ENCODE measurements around the gene TGM5.
"Not testable (repeated sequence)": the region's sequence is repeated elsewhere in the genome, so short reads cannot be mapped to it uniquely, and the experiment has no call there.

Gene TGM5, protein sequence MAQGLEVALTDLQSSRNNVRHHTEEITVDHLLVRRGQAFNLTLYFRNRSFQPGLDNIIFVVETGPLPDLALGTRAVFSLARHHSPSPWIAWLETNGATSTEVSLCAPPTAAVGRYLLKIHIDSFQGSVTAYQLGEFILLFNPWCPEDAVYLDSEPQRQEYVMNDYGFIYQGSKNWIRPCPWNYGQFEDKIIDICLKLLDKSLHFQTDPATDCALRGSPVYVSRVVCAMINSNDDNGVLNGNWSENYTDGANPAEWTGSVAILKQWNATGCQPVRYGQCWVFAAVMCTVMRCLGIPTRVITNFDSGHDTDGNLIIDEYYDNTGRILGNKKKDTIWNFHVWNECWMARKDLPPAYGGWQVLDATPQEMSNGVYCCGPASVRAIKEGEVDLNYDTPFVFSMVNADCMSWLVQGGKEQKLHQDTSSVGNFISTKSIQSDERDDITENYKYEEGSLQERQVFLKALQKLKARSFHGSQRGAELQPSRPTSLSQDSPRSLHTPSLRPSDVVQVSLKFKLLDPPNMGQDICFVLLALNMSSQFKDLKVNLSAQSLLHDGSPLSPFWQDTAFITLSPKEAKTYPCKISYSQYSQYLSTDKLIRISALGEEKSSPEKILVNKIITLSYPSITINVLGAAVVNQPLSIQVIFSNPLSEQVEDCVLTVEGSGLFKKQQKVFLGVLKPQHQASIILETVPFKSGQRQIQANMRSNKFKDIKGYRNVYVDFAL

DNA sequence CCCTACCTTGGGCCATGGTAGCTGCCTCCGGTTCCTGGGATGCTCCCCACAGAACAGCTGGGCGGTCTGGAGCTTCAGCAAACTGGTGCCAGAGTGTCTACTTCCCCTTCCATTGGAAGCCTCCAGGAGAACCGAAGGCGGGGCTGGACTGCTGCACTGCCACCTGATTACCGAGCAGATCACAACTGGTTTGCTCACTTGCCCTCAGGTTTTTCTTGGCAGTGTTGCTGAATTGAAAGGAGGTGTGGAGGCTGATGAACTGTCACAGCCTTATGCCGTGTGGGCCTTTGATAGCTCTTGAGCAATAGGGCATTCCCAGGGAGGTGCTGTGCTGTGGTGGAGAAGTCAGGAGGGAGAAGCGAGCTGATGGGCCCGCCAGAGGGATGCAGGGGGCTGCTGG is at the start of gene TGM5:
TSS of gene TGM5 (minus strand) at position 95 of the 400 bp plus-strand sequence. CDS start at position 16, 79 bp downstream.
- DNase-seq = no peak

DNA sequence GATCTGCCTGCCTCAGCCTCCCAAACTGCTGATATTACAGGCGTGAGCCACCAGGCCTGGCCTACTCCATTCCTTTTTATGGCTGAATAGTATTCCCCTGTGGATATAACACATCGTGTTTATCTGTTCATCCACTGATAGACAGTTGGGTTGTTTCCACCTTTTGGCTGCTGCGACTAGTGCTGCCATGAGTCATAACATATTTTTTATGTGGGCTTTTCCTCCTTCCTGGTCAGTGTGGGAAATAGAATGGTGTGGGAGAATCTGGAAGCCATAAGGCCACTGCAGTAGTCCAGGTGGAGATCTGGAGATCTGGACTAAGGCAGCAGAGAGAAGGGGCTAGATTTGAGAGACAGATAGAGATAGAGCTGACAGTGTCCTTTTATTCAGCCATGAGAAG is 47.4 kb upstream of the TGM5 start:
- DNase-seq = no peak

DNA sequence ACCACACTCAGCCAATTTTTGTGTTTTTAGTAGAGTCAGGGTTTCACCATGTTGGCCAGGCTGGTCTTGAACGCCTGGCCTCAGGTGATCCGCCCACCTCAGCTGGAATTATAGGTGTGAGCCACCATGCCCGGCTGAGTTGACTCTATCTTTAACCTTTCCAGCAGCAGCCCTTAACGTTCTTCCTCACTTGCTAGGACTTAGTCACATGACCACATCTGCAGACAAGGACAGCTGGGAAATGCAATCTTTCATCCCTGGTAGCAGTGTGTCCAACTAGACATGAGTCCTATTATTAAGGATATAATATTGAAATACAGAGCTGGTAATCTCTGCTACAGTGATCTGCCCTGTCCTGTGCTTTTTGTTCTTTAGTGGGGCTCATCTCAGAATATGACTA is 45.6 kb upstream of the TGM5 start:
- DNase-seq = no peak

DNA sequence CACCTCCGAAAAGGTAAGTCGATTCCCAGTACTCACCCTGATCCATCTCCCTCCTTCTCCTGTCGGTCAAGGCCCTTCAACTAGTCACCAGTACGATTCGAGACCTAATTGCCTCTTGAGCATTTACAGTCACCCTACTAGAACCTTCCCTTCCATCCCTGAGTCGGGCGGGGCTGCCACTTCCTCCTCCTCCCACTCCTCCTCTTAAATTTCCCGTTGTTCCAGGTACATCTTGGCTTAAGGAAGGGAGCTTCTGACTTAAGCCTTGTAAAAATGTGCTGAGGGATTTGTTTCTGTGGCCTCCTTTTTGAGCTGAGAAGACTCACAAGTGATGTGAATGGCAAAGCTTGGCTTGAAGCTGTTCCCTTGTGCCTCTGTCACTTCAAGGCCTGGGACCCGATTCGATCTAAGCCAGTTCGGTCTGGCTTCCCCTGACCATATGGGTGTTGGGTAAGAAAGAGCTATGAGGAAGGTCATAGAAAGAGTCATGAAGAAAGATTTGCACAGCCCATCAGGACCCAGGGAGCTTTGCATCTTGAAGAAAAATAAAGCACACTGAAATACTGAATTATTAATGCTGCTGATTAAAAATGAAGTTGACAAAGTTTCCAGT is 35.6 kb upstream of the TGM5 start, which contains the start of gene TGM7:
TSS of gene TGM7 (minus strand) at position 51 of the 613 bp plus-strand sequence.
- no peak for DNase-seq

DNA sequence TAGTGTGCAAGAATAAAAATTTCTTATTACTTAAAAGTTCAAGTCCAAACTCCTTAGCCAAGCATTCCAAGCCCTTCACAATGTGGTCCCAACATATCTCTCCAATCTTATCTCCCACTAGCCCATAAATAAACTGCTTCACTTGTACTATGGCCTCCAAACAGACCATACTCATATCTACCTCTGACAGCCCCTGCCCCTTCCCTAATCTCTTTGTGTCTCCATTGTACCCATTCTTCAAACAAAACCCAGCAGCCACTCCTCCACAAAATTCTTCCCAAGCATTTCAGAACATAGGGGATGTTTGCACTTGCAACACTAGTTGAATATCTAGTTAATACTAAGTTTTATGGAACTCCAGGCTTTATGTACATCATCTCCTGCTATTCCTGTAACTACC is 33.2 kb upstream of the TGM5 start:
- no peak for DNase-seq

DNA sequence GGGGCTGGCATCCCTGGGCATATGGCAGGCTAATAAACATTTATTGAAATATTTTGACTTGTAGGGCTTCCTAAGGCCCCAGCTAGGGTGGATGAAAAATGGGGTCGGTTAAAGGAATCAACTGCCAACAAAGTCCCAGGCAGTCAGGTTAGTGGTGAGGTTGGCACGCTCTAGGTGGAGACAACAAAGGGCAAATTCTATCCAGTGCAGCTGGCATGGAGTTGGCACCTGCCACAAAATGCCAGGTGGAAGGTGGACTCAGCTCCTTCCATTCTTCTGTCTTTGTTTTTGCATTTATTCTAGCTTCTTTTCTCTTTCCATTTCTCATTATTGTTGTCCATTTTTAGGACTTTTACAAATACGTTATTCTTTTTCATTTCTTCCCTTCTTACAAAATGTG is 32.7 kb upstream of the TGM5 start:
- no peak for DNase-seq

DNA sequence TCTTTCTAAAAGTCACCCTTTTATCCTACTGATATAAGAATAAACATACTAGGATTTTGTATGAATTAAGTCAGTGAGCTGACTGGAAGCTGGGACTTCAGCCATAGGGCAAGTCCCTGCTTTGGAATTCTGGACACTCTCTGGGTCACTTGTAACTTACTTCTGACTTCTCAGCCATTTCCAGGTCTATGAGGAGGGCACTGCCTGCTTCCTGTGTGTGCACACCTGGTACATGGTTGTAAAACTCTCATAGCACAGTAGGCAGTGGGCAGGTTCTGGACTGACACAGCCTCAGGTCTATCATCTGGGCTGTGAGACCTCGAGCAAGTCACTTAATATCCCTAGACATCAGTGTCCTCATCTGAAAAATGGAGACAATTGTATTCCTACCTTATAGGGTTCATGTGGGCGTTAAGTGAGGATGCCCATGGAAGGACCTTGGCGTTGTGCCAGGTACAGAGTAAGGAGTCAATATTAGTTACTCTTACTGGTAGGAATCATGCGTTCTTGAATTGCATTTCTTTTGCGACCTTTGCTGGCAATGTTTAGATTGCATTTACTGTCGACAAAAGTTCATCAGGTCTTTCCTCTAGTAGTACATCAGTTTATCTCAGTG is 27.5 kb upstream of the TGM5 start:
- no peak for DNase-seq

DNA sequence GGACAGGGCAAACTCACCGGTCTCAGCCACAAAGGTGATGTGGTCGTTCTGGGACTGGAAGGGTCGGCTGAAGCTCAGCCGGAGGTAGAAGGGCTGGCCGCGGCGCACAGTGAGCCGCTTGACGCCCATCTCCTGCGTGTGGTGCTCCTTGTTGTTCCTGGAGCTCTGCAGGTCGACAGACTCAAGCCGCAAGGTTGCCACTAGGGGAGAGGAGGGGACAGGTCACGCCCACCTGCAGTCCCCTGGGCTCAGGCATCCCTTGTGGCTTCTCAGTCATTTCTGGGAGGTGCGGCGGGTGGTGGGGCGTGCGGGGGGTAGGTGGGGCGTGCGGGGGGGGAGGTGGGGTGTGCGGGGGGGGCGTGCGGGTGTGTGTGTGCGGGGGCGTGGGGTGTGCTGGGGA is 26.7 kb upstream of the TGM5 start:
- no peak for DNase-seq

DNA sequence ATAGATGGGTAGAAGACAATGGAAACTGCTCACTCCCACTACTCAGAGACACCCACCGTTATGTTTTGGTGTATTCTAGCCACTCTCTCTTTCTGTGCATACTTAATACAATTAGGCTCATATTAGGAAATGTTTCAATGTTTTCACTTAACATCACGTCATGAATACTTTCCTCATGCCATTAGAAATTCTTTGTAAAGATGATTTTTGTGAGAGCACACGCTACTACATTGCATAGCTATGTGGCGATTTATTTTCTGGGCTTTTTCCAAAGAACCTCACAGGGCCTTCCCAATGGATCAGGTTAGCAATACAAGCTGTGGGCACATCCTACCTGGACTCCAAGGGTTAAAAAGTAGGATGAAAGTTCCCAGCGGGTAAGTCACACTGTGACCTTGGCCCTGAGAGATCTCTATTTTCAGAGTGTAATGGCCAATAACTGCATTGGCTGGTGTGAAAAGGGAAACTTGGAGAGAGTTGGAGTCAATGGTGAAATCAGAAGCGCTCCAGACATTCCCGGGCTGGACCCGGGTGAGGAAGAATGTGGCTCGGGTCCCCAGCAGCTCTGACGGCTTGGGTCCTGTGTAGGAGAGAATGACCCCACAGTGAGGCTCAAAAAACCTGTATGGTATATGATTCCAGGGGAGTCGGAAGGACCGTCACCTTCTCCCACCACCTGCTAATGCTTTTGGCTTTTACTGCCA is 25.8 kb upstream of the TGM5 start:
- no peak for DNase-seq

DNA sequence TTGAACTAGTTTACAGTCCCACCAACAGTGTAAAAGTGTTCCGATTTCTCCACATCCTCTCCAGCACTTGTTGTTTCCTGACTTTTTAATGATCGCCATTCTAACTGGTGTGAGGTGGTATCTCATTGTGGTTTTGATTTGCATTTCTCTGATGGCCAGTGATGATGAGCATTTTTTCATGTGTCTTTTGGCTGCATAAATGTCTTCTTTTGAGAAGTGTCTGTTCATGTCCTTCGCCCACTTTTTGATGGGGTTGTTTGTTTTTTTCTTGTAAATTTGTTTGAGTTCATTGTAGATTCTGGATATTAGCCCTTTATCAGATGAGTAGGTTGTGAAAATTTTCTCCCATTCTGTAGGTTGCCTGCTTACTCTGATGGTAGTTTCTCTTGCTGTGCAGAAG is 22.9 kb upstream of the TGM5 start:
- not testable (repeated sequence) for DNase-seq

DNA sequence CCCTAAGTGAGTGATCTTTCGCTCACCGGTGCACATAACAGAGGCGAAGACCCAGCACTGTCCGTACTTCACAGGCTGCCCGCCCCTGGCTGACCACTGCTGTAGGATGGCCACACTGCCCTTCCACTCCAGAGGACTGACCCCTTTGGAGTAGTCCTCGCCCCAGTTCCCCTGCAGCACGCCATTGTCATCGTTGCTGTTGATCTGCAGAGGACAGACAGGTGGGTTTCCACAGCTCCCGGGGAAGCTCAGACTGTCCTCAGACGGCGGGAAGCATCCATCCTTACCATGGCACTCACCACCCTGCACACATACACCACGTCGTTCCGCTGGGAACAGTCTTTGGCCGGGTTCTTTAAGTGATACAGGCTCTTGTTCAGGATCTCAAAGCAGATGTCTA is 20.5 kb upstream of the TGM5 start:
- DNase-seq = no peak

DNA sequence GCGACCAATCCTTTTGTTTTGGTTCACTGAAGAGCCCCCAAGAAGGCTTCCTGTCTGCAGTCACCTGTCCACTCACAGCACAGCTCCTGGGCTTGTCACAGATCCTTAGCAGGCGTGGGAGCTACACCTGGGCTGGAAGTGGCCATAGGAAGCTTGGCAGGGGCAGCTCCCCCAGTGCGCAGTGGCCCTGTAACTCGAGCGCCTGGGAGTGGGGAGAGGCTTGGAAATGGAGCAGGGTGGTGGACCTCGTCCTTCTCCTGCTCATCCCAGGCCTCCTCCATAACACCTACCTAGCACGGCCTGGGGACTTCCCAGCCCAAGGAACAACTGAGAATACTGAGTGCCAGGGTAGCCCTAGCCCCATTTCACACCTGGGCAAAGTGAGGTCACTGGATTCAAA is 19.3 kb upstream of the TGM5 start:
- DNase-seq = no peak

DNA sequence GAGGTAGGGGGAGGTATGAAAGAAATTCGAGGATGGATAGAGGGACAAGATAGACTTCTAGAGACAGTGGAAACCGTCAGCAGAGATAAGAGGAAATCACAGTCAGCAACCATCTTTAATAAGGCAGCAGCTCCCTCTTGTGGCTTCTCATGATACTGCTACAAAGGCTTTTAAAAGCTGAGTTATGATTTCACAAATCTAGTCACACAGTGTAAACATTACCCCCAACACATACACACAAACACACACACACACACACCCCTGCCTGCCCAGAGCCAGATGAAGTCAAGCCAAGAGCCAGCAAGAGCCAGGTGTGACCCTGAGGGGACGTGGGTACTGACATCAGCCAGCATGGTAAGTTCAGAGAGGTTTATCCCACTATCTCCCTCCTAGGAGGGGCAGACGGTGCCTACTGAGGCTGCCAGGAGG is 18.9 kb upstream of the TGM5 start:
- peak; percentile 45 for DNase-seq

DNA sequence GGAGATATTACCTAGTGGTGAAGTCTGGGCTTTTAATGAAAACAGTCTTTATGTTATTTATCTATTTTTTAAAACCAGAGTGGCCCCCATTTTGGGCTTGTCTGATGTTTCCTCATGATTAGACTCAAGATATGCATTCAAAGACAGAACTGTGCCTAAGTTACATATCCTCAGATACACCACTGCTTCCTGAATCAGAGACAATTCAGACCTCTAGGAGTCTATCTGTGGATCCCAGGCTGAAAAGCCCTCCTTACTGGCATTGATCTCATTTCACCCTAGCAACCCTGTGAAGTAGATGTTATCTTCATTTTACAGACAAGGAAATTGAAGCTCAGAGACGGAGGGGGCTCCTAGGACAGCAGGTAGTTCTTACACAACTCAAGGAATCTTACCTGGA is 16.8 kb upstream of the TGM5 start:
- DNase-seq = no peak

DNA sequence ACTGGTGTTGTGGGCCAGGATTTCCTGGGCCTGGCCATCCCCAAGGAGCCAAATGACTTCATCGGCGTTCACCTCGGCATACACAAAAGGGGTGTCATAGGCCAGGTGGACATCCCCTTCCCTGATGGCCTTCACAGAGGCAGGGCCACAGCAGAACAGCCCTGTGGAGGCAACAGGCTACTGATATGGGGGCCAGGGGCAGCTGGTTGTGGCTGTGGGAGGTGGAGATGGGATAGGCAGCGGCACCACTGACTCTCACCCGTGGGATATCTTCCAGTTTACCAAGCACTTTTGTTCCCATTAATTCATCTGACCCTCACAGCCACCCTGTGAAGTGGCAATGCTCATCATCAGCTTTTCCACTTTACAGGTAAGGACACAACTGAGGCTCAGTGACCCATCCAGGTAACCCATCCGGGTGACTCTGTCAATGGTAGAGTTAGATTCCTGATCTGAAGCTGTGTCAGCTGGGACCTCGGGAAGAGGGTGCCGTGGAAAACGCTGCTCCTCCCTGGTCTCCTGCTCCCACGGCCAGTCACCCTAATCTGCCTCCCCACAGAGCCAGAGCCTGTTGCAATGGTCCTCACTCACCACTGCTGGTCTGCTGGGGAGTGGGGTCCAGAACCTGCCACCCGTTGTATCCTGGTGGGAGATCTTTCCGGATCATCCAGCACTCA is 15.3 kb upstream of the TGM5 start:
- DNase-seq = no peak

DNA sequence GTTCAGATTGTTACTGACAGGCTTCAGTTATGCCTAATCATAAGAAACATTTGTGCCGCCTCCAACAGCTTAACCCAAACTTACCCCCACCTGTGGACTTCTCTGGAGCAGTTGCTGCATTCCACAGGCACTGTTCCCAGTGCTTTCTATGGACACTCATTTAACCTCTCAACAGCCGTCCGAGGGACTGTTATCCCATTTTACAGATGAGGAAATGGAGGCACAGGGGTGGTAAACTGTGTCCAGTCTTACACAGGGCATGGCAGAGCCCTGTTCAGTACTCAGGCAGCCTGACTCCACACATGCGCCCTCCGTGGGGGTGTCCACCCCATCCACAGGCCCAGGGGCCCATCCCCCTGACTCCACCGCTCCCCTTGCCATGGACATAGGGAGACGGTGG is 14.3 kb upstream of the TGM5 start:
- DNase-seq = no peak

DNA sequence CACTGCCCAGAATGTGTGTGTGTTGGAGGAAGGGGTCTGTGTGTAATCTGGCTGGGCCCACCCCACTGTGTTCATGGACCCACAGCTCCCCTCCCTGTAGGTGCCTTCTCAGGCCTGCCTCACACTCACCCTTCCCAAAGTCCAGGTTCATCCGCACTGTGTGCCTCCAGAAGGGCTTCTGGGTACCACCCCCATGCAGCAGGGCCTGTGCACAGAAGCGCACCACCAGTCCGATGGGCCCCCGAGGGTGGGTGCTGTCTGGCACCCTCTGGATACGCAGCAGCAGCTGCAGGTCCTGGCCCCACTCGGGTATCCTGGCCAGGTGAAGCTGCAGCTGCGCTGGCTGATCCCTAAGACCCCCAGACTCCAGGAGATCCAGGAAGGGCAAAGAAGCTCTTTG is 12.8 kb upstream of the TGM5 start:
- DNase-seq = no peak

DNA sequence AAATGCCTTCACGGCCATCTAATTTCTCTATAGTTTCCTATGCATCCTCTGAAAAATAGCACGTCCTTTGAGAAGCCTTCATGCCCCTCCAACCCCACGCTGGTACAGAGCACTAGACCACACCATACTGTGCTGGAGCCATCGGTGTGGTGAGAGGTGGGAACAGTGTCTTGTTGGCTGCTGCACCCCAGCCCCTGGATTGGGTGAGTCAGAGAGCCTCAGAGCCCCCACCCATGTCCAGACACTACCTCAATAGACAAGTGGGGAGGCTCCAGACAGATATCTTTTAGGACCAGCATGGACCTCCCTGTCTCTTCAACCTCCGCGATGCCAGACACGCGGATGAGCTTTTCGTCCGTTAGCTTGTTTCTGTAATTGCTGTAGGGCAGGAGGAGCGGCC is 12.1 kb upstream of the TGM5 start:
- no peak for DNase-seq

DNA sequence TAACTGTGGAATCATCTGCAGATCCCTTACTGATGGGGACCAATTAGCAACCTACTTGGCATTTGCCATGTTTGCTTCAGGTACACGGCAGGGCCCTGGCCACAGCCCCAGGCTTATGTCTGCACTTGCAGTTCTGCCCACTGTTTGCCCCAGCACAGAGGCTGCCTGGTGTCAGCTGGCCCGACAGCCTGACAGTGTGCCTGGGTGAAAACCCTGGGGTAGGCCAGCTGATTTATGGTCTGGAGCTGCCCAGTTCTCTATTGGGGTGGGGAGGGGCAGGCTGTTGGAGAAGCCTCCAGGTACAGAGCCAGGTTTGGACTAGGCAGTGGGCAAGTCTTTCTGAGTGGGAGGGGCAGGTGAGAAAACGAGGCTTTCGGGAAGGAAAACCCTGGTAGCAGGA is 11.2 kb upstream of the TGM5 start:
- DNase-seq = no peak

DNA sequence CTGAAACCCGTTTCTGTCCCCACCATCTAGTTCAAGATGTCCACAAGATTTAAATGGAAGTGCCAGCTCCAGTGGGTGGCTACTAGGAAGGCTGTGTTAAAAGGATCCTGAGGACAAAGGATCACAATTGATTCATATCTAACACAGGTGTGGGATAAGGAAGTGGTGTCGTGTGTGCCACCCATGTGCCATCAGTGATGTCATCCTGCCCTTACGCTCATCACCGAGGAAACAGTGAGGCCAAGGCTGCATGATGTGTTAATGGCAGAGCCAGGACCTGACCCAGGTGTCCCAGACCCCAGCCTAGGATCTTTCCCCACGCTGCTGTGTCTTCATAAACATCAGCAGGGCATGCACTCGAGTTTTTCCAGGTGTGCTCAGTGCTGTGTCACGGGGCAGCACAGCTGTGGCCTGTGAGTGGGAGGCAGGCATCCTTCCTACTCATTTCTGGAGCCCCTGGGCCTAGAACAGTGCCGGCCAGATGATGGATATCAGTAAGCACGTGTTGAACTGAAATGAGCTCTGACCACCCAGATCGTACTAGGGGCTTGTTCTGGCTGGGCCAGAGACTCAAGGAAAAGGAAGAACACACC is 10.6 kb upstream of the TGM5 start:
- DNase-seq = no peak

DNA sequence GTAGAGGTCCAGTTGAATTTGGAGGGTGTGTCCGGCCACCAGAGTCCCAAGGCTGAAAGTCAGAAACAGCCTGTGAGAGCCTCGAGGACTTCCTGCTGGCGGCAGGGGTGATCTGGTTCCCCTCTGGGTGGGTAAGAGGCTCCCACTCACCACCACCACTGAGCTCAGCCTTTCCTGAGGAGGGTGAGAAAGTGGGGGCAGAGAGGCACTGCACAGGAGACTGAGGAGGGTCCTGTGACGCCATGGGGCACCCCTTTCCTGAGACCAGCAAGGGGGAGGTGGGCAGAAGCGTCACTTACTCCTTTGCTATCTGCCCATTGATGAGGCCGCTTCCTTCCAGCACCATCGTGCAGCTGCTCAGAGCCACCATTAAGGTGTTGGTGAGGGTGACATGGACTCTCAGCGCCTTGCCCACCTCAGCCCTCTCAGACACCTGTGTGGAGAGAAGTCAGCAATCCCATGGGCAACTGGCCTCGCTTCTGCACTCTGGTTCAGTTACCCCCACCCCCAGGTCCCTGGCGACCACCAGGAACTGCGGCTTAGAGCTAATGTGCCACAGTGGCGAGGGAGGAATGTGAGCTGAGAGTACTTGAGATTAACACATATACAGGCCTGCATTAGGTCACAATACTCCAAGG is 10.0 kb upstream of the TGM5 start:
- DNase-seq = no peak

Measured in 8988T (cell line).